GM18511 (cell line): ENCODE measurements around the gene UGT1A9.
"Not testable (repeated sequence)": the region's sequence is repeated elsewhere in the genome, so short reads cannot be mapped to it uniquely, and the experiment has no call there.

Experiments
- ATAC-seq: cut with Tn5 transposase; IDR thresholded peaks from one replicate; pipeline ENCODE4 v1.9.1; 2021; ENCODE audit warnings: mild to moderate bottlenecking, moderate library complexity; ENCODE audit not compliant: unreplicated experiment

The UGT1A9 gene

GRCh38 chr2:233708942-233709341 is 37.2 kb downstream of the UGT1A9 start:
- ATAC-seq = no peak

GRCh38 chr2:233711312-233712008 is 39.8 kb downstream of the UGT1A9 start:
- ATAC-seq = peak; percentile 76

GRCh38 chr2:233712611-233713261 is 41.0 kb downstream of the UGT1A9 start, which contains the start of gene UGT1A5:
Gene UGT1A5, plus strand, starts transcription at chr2:233712907. Its CDS starts 85 bp downstream, at chr2:233712992.
- no peak for ATAC-seq

GRCh38 chr2:233713262-233713615 is 41.5 kb downstream of the UGT1A9 start:
- ATAC-seq = no peak

- ATAC-seq = no peak
Observed at GRCh38 chr2:233714121-233714520, 42.4 kb downstream of the UGT1A9 start.

GRCh38 chr2:233718552-233718951 is 46.9 kb downstream of the UGT1A9 start, which contains the start of gene UGT1A4:
Gene UGT1A4, plus strand, starts transcription at chr2:233718736. Its CDS starts 85 bp downstream, at chr2:233718821.
- no peak for ATAC-seq

DNA sequence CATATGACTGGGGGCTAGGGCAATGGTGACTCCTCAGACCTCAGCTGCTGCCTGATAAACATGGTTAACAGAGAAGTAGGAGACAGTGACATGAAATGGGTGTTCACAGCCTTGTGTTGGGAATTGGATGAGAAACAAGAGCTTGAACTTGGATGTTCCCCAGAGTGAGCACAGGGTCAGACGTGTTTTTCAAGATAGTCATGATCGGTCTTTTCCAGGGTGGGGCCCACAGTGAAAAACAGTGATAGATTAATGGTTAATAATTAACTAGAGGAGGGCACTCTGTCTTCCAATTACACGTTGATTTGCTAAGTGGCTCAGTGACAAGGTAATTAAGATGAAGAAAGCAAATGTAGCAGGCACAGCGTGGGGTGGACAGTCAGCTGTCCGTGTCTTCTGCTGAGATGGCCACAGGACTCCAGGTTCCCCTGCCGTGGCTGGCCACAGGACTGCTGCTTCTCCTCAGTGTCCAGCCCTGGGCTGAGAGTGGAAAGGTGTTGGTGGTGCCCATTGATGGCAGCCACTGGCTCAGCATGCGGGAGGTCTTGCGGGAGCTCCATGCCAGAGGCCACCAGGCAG is 57.1 kb downstream of the UGT1A9 start, which contains the start of gene UGT1A3:
Gene UGT1A3, plus strand, starts transcription at position 320 of the 579 bp plus-strand sequence. Its CDS starts 85 bp downstream, at position 405.
- no peak for ATAC-seq

DNA sequence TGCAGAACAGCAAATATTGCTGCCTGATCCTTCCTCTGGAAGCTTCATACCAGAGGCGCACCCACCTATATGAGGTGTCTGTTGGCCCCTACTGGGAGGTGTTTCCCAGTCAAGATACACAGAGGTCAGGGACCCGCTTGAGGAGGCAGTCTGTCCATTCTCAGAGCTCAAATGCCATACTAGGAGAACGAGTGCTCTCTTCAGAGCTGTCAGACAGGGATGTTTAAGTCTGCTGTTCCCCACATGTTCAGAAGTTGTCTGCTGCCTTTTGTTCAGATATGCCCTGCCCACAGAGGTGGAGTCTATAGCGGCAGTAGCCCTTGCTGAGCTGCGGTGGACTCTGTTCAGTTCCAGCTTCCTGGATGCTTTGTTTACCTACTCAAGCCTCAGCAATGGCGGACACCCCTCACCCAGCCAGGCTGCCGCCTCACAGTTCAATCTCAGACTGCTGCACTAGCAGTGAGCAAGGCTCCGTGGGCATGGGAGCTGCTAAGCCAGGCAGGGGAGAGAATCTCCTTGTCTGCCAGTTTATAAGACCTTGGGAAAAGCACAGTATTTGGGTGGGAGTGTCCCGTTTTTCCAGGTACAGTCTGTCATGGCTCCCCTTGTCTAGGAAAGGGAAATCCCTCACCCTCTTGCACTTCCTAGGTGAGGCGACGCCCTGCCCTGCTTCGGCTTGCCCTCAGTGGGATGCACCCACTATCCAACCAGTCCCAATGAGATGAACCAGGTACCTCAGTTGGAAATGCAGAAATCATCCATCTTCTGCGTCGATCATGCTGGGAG is 65.4 kb downstream of the UGT1A9 start:
- not testable (repeated sequence) for ATAC-seq

DNA sequence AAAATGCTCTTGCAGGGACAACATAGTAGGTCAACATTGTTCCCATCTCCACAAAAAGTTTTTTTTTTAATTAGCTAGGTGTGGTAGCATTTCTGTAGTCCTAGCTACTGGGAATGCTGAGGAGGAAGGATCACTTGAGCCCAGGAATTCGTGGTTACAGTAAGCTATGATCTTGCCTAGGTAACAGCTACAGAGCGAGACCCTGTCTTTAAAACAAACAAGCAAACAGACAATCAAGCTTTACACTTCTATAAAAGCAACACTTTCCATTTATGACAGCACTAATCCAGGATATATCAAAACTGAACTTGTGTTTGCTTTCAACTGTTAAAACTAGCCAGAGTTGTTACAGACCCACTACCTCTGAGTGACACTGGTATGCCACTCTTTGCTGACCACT is 69.2 kb downstream of the UGT1A9 start:
- no peak for ATAC-seq

GRCh38 chr2:233743464-233744259 is 72.0 kb downstream of the UGT1A9 start:
- ATAC-seq = no peak

DNA sequence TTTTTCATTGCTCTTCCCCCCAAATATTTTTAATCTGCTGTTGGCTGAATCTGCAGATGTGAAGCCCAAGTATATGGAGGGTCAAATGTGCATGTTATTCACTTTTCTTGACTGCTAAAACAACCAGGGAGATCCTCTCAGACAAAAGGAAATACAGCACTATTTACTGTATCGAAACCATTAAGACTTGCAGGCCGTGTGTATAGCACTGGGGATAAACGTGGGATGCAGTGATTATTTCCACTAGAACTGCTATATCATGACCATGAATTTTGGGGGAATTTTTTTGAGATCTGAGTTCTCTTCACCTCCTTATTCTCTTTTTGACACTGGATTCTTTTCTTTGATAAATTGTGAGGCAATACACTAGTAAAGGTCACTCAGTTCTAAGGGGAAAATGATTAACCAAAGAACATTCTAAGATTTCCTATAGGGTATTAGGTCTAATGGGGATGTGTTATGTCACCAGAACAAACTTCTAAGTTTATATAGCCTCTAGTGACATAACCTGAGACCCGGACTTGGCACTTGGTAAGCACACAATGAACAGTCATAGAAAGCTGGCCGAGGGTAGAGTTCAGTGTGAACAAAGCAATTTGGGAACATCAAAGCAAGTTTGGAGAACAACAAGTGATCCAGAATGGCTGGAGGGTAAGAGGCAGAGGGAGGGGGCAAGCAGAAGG is 73.5 kb downstream of the UGT1A9 start:
- no peak for ATAC-seq

DNA sequence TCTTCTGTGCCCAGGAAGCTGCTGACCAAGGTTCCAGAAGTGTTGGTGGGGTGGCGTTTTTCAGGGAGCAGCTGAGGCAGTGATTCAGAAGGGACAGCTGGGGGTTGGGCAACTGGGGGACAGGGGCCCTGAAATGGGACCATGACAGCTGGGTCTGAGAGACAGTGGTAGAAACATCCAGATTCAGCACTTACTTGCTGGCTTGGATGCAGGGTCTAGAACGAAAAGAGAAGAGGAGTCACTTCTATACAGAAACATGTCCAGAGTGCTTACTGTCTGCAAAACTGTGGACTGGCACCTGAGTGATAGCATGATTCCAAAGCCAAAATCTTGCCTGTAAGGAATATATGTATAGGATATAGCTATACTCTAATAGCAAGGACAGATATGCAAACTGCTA is 74.1 kb downstream of the UGT1A9 start:
- not testable (repeated sequence) for ATAC-seq

GRCh38 chr2:233746475-233747282 is 75.0 kb downstream of the UGT1A9 start:
- ATAC-seq = no peak

GRCh38 chr2:233747283-233747544 is 75.5 kb downstream of the UGT1A9 start:
- no peak for ATAC-seq

DNA sequence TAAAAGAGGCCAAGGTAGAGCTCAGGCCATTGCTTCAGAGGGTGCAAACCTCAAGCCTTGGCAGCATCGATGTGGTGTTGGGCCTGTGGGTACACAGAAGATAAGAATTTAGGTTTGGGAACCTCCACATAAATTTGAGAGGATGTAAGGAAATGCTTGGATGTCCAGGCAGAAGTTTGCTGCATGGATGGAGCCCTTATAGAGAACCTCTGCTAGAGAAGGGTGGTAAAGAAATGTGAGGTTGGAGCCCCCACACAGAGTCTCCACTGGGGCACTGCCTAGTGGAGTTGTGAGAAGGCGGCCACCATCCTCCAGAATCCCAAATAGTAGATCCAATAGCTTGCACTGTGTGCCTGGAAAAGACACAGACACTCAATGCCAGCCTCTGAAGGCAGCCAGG is 79.0 kb downstream of the UGT1A9 start:
- ATAC-seq = not testable (repeated sequence)

- ATAC-seq = not testable (repeated sequence)
Observed at GRCh38 chr2:233751212-233752009, 79.7 kb downstream of the UGT1A9 start.

DNA sequence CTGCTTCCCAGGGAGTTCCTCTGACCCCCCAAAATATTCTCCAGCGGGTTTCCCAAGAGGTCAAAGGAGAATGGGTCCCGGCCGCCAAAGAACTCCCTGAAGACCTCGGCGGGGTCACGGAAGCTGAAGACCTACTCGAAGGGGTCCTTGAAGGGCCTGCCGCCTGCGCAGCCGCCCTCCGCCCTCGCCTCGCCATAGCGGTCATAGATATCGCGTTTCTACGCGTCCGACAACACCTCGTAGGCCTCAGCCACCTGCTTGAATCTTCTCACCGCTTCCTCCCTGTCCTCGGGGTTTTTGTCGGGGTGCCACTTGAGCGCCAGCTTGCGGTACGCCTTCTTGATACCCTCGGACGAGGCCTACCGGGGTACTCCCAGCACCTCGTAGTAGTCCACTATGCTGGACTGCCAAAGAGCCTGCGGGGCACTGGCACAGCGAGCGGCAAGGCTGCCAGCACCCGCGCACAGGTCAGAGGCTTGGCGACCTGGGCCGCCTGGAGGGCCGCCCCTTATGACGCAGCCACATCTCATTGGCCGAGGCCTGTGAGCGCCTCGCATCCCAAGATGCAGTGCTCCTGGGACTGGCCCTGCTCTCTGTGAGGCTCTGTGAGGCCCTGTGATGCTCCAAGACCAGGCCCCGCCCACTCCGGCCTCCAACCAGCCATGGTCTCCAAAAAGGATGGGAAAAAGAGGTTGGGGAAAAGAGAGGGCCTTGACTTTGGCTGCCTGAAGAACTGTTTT is 83.3 kb downstream of the UGT1A9 start:
- ATAC-seq = no peak
